Middle frontal gyrus (tissue), 1 donor: ENCODE measurements around the gene ASTN2.

ENCODE experiments used
- DNase-seq: peaks from one replicate; pipeline ENCODE4 v3.0.0-alpha.2; 2015; ENCODE audit warnings: low spot score; ENCODE audit errors: extremely low spot score

Gene ASTN2

DNA sequence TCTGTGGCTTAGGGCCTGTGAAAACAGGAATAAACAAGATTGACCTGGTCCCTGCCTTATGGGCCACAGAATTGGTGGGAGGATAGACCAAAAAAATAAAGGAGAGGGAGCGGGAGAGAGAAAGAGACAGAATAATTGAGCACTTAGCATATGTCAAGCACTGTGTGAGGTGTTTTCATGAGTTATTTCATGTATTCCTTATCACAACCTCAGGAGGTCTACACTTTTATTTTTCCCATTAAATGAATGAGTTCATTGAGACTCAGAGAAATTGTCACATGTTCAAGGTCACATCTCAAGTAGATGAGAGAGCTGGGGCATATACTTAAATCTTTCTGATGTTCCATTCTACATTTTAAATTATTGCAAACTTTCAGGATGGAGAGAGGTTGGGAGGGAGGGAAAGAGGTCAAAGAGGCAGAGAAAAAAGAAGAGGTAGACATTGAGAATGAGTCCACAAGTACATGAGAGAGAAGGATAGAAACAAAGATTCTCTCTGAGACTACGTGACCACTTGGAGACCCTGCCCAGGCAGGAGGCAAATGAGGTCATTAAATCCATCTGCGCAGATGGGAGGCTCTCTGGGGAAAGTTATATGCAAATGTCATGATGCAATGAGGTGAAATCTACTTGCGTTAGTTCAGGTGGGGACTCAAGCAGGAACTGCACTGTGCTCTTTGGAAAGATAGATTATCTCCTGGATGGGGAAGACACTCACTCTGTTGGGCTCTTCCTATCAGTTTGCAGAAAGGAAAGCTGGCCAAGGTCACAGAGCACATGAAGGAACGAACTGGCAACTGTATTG, 1019.8 kb downstream of the ASTN2 start:
- DNase-seq: no peak

DNA sequence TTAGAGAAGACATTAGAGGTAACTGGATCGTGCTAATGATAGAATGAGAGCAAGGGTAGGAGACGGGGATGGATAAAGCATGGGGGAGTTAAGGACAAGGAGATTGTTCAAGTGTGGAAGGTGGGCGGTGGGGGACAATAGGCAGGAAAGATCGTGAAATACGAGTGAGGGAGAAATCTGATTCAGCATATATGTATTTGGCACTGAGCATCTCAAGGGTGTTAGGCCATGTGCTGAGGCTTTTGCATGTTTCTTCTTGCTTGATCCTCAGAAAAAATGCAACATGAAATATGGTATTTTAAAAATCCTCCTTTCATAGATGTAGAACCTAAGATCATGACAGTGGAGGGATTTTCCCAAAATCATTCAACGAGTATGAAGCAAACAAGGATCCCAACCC, 1020.8 kb downstream of the ASTN2 start:
- no peak for DNase-seq

DNA sequence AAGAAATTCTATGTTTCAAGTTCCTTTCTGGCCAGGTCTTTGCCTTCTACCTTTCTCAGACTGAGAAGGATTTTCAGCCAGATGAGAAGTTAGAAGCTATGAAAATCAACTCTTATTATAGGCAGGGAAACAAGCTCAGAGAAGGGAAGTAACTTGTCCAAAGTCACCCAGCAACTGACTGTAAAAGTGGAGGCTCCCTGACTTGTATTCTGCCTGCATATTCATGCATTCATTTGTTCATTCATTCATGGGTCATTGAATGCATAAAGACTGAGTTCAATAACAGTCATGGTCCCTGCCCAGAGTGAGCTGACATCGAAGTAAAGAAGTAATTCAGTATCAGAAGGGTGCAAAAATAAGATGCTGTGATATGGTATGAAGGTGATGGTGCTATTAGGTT, 1021.7 kb downstream of the ASTN2 start:
- DNase-seq: no peak

DNA sequence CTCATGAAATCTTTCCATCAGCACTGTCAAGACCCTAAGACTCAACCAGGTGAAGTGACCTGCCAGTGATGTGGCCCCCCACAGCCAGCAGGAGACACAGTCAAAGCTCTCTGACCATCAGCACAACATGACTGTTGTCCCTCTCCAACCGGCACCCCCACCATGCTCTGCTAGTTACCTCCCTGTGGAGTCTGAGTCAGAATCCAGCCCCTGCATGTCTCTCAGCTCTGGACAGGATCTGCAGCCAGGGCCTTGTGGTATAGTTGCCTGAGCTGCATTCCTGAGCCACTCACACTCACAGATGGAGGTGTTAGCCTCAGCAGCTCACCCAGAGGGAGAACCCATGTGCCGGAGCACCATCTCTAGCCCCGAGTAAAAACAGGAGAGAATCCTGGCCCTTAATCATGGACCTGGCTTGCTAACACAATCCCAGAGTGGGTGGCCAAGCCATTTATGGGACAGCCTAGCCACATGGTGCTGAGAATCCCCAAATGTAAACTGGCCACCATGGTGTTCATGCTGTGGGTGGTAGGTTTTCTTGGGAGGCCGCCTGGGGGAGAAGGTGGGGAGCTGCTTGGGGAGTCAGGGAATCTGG, 1023.5 kb downstream of the ASTN2 start:
- DNase-seq: no peak

DNA sequence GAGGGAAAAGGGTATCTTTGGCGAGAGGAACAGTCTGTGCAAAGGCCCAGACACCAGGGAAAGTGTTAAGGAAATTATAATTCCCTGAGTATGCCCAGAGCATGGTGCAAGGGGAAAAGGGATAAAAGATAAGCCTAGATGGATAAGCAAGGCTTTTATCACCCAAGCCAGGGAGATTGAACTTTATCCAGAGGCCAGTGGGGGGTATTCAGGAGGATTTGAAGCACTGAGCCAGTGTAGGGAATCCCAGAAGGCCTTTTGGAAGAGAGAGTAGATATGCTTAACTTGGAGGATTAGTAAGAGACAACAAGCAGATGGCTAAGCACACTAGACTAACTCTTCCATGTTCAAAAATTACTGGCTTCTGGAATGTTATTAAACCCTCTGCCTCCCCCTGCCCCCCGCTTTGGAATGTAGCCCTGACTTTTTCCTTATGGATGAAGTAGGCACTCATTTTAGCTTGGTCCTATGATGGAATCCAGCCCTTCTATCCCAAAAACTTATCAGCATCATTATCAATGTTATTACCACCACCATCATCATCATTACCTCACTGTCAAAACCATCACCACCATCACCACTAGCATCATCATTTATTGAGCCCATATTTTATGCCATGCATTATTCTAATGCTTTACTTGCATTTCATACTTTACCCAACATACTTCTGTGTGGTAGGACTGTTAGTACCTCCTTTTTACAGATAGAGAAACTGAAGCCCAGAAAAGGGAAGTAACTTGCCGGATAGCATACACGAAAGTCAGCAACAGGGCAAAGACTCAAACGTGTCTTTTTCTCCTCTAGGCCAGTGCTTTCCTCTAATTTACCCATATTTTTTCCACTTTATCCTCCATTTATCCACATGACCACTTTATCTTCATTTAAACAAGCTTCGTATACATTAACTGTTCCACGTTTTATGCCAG, 1024.3 kb downstream of the ASTN2 start:
- DNase-seq: no peak

DNA sequence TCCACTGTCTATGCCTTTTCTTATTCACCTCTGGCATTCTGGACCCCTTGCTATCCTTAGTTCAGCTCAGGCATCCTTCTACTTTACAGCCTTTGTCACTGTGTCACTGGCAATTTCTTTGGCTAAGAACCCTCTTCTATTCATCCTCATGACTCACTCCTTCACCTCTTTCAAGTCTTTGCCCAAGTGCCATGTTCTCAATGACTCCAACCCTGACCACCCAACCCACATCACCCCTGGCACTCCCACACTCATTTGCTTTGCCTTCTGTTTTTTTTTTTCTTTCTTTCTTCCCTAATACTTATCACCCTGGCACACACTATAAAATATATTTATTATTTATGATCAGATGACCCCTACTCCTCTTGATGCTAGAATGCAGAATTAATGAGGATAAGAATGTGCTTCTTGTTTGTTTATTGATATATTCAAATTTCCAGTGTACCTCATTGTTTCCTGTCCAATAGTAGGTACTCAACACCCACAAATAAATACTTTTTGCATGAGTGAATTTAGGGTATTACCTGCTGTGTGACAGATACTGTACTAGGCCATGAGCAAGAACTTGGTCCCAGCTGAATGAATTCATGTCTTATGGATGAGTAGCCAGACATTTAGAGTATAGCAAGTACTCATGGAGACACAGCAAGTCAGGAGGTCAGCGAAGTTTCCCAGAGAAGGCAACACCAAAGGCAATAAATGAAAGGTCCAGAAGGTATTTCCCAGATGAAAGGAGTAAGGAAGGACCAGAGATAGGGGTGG, 1025.1 kb downstream of the ASTN2 start:
- DNase-seq: no peak

DNA sequence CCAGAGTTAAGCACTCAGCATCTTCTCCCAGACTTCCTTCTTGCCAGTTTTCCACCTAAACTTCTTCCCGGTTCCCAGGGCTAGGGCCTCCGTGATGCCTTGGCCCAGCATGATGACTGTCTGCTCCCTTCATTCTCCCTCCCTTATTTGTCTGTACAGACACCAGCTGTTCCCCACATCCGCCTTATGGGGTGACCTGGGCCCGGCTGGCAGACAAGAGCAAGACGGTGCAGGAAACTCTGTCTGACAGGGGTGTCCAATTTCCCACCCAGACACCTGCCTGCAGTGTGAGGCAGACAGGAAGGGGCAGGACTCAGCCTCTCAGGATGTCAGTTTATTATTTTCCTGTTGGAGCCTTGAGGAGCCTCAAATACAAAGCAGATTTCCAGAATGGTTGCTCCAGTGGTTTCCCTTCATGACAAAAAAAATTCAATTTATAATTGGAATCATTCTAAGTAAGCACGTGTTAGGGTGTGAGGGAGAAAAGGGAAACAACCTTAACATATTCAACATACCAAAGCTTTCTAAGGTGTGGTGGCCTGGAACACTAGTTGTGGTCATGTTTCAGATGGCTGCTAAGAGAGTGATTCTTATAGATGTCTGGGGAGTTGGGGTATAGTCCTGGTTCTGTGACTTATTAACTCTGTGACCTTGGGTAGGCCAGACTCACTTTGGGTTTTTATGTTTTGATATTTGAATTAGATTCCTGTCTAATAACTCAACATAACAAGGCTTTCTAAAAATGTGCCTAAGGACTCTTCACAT, 1026.7 kb downstream of the ASTN2 start:
- DNase-seq: no peak

DNA sequence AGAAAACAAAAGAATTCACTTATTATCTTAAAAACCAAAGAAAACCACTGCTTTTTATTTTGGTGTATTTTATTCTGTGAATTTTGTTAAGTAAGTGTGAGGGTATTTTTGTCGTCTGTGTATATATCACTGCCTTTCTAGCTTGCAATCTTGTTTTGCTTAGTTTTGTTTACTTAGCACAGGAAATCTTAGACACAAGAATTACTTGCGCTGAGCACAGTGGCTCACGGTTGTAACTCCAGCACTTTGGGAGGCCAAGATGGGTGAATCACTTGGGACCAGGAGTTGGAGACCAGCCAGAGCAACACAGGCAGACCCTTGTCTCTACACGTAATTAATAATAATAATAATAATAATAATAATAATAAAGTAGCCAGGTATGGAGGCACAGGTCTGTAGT, 1030.9 kb downstream of the ASTN2 start:
- DNase-seq: no peak

DNA sequence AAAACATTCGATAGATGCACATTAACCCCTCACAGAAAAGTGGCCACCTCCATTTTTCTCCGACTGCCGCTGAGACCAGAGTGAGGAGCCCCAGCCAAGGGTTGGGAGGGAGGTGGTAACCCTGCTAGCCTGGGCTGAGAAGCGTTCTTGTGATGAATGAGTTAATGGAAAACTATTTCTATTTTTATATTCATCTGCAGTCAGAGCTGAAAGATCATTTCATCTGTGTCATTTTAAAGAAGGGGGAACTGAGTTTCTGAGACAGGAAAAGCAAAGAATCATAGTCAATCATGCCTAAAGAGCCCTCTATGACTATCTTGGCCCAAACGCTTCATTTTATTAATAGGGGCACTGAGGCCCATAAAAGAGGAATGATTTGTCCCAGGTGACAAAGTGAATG, 1031.7 kb downstream of the ASTN2 start:
- DNase-seq: no peak

DNA sequence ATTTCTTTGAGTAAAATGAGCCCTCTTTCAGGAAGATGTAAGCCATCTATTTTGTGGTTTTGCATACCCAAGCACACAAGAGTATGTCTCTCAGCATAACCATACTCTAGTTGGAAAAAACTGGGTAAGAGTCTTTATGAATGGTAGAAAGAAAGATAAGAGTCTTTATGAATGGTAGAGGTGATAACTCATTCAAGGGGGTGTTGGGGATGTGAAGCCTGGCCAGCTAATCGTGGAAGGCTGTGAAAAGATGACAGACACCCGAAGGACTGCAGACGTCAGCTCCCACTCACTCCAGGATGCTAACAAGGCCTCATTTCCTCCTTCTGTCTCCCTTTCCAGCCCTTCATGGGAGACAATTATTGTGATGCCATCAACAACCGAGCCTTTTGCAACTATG, 1032.8 kb downstream of the ASTN2 start:
- DNase-seq: no peak

DNA sequence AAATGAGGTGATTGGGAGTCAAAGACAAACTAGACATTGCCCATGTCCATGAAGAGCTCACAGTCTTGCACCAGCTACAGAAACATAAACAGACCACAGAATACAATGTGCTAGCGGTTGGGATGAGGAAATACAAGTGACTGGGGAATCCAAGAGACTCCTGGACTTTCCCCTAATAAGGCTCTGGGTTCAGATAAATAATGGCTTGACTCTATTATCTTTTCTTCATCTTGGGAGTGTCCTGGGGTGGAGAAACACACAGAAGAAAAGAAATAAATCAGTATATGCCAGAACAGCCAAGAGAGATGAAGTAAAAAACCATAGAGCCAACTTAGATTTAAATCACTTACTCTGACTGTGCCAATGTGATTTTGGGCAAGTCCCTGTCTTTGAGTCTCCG, 1033.5 kb downstream of the ASTN2 start:
- no peak for DNase-seq

DNA sequence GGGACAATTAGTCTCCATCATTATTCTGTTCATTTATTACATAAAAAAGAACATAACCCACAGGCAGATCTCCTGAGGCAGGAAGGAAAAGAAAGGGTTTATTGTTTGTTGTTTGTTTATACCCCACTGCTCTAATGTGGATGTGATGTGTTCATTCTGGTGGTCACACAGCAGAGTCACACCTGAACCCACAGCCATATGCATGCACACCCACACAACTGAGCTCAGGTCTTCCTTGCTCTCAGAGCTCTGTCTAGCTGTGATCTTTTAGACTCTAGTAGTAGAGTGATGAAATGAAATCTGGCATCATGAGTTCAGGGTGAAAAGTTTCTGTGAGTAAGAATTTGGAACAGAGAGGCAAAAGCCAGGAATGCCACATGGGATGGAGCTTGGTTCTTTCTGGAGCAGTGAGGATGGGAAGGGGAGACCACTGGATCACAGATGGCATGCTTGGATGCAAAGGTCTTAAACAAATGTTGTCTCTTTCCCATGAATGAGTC, 1034.3 kb downstream of the ASTN2 start:
- DNase-seq: no peak

DNA sequence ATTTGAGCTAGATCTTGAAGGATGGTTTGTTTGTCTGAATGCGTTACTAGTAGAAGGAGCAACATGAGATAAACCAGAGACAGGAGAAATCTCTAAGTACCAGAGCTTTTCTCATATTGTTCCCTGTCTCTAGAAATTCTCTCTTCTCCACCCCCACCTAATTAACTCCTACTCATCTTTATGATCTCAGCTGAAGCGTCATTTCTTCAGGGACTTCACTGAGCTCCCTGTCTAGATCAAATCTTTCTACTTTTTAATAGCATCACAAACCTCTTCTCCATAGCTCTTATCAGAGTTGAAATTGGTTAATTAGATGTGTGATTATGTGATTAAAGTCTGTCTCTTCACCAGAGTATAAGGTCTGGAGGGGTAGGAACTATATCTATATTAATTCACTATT, 1035.0 kb downstream of the ASTN2 start:
- DNase-seq: no peak

DNA sequence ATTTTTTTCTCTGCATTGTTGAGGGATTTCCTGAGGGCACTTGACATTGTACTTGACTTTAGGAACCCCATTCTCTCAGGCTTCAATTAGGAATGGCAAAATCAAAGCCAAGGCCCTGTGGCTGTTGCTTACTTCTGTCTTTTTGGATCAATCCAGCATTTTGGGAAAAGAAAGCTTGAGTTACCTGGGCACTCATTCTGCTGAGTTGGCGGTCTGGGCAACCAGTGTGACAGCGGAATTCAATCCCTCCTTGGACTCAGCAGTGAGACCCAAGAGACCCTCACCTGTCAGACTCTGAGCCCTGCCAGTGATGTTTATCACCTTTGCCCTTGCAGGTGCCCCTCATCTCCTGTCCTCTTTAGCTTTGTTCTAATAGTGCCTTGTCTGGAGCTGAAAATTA, 1036.0 kb downstream of the ASTN2 start:
- DNase-seq: no peak

DNA sequence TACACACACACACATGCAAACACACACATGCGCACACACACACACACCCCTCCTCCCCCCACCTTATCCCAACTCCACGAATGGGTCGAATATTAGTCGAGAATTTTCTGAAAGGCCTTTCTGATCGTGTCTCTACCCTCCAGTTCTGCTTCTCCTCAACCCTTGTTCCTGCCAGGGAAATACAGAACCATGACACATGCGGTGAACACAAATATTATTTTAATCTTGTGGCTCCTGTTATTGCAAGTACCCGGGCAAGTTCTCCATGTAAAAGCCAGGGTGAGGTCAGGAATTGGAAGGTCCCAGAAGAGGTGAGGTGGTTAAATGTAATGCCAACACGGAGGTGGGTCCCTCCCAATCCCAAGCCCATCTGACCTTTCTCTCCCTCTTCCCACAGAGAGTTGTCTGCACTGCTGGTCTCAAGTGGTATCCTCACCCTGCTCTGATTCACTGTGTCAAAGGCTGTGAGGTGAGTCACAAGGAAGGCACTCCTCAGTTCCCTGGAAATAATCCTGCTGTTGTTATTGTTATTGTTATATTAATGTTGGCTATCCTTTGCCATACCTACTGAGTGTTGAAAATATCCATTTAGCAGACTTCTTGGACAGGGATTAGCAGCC, 1037.6 kb downstream of the ASTN2 start:
- no peak for DNase-seq
